Adrenal gland (tissue), 5 donors: ENCODE measurements around the gene CCDC198.

Source experiments
- CTCF ChIP-seq, 6 experiments: fragments of 450-650 bp in 4 of 6; fragments of 200-600 bp in 2 of 6; sonication (generic) in 1 of 6; IDR thresholded peaks; 1 replicate in 5 of 6; 2 replicates in 1 of 6; pipeline versions ENCODE4 v1.5.1 to v1.8.0; 2016 to 2021; ENCODE audit warnings: antibody characterized with exemption in 6 of 6, mild to moderate bottlenecking in 2 of 6, moderate library complexity in 1 of 6
- POLR2A ChIP-seq, 2 donors: fragments of 450-650 bp; IDR thresholded peaks; one replicate each; pipeline ENCODE4 v1.6.1; 2017; ENCODE audit warnings: antibody characterized with exemption in 2 of 2, mild to moderate bottlenecking in 2 of 2, moderate library complexity in 1 of 2
- donor health status: DM: no; HTN: no; CAD: no.

- TF ChIP-seq POLR2A (IDR thresholded peaks at IDR 0.05) = no peak
- TF ChIP-seq CTCF (IDR thresholded peaks at IDR 0.05) = no peak
Observed at GRCh38 chr14:57501039-57501557, 7.4 kb upstream of the CCDC198 start.
